CD4-positive, alpha-beta memory T cell (primary cell): ENCODE measurements around the gene HSPB7. TPM values are rescaled to one million over a fixed set of nuclear protein-coding genes. Genes with fewer than 3 reads are reported as not detected.
"Not testable (repeated sequence)": the region's sequence is repeated elsewhere in the genome, so short reads cannot be mapped to it uniquely, and the experiment has no call there.

ENCODE experiments used
- CTCF ChIA-PET: fragments of 350-600 bp; sonication (Branson Sonifier 250); formaldehyde crosslinking; loops from one replicate; lab custom pipeline; 2021; ENCODE audit warnings: inconsistent platforms; ENCODE audit not compliant: partially characterized antibody; lab: Charles Lee
- POLR2A ChIA-PET: fragments of 350-600 bp; sonication (Branson Sonifier 250); formaldehyde crosslinking; loops from one replicate; lab custom pipeline; 2021; ENCODE audit not compliant: partially characterized antibody; lab: Charles Lee
- DNase-seq, 5 donors: peaks; one replicate each; pipeline versions ENCODE4 v3.0.0 to v3.0.0-alpha.2; 2020 to 2022; ENCODE audit warnings: mixed read lengths in 1 of 5
- H3K27ac ChIP-seq: one replicate; pipeline ENCODE4 v1.7.0; 2013; ENCODE audit warnings: low read depth, low read length
- H3K27me3 ChIP-seq: 2 replicates; pipeline ENCODE4 v1.7.0; 2013; ENCODE audit warnings: mild to moderate bottlenecking, low read length, moderate library complexity; ENCODE audit not compliant: insufficient read depth
- H3K36me3 ChIP-seq: 2 replicates; pipeline ENCODE4 v1.7.0; 2013; ENCODE audit warnings: mild to moderate bottlenecking, low read length, moderate library complexity; ENCODE audit not compliant: insufficient read depth
- H3K4me1 ChIP-seq: 2 replicates; pipeline ENCODE4 v1.7.0; 2013; ENCODE audit warnings: mild to moderate bottlenecking, low read length, moderate library complexity; ENCODE audit not compliant: insufficient read depth
- H3K4me3 ChIP-seq, 2 donors: one replicate each; pipeline ENCODE4 v1.7.0; 2013; ENCODE audit warnings: low read length in 2 of 2, mild to moderate bottlenecking in 1 of 2
- H3K9me3 ChIP-seq, 2 donors: one replicate each; pipeline ENCODE4 v1.7.0; 2013; ENCODE audit warnings: low read length in 2 of 2, control low read depth in 1 of 2; ENCODE audit not compliant: control insufficient read depth in 1 of 2
- H3K27ac Mint-ChIP-seq, 7 donors: one replicate each; pipeline ENCODE4 v1.8.0; 2020 to 2021; ENCODE audit warnings: mixed read lengths in 7 of 7, mild to moderate bottlenecking in 6 of 7, inconsistent platforms in 3 of 7, moderate library complexity in 3 of 7
- H3K27me3 Mint-ChIP-seq, 2 donors: one replicate each; pipeline ENCODE4 v1.8.0; 2020 to 2021; ENCODE audit warnings: mixed read lengths in 2 of 2
- H3K36me3 Mint-ChIP-seq, 2 donors: one replicate each; pipeline ENCODE4 v1.8.0; 2020 to 2021; ENCODE audit warnings: mixed read lengths in 2 of 2, inconsistent platforms in 1 of 2, mild to moderate bottlenecking in 1 of 2
- H3K4me1 Mint-ChIP-seq, 4 donors: one replicate each; pipeline ENCODE4 v1.8.0; 2020 to 2021; ENCODE audit warnings: mixed read lengths in 4 of 4, mild to moderate bottlenecking in 1 of 4
- H3K4me3 Mint-ChIP-seq, 8 donors: one replicate each; pipeline ENCODE4 v1.8.0; 2020 to 2021; ENCODE audit warnings: mixed read lengths in 8 of 8, mild to moderate bottlenecking in 7 of 8, moderate library complexity in 6 of 8, inconsistent platforms in 3 of 8
- H3K9me3 Mint-ChIP-seq, 8 donors: one replicate each; pipeline ENCODE4 v1.8.0; 2020 to 2021; ENCODE audit warnings: mixed read lengths in 8 of 8, mild to moderate bottlenecking in 5 of 8, inconsistent platforms in 3 of 8, moderate library complexity in 1 of 8
- intact Hi-C: fragments of 100-400 bp; cut with micrococcal nuclease; formaldehyde crosslinking; loops from one replicate; pipeline ENCODE4 v1.15.1; 2023
- polyA plus RNA-seq, 2 donors: library from polyadenylated mRNA; unstranded; fragments of 300-500 nt; fragmentation: Illumina TruSeq; gene quantifications; one replicate each; pipeline ENCODE4 v1.2.3, GENCODE V29; 2021
- total RNA-seq, 2 experiments: library from RNA; stranded (reverse); gene quantifications; one replicate each; pipeline ENCODE4 v1.2.3, GENCODE V29; 2021

The HSPB7 gene
- total and polyA plus RNA-seq, 4 experiments from 2014 or later, result not detected

GRCh38 chr1:16006010-16006409, 11.8 kb downstream of the HSPB7 start:
- H3K36me3 Mint-ChIP-seq, result no peaks in the 10 kb centered on the region
- no peak overlapping the region for H3K27ac Mint-ChIP-seq
- H3K27me3 Mint-ChIP-seq, result peaks cover 0 to 7% of the 10 kb centered on the region in 2 donors
- Histone ChIP-seq H3K4me3 (no peak overlapping the region), H3K4me1 (no peaks in the 10 kb centered on the region), H3K27me3 (no peaks in the 10 kb centered on the region), H3K36me3 (no peaks in the 10 kb centered on the region), H3K9me3 (no peaks in the 10 kb centered on the region), H3K27ac (no peak overlapping the region)
- H3K9me3 Mint-ChIP-seq, result no peaks in the 10 kb centered on the region
- ChIA-PET CTCF (no interaction called here), POLR2A (no interaction called here)
- DNase-seq, result no peak
- intact Hi-C loops, result no loop called here
- H3K4me3 Mint-ChIP-seq, result no peak overlapping the region
- H3K4me1 Mint-ChIP-seq, result no peaks in the 10 kb centered on the region

GRCh38 chr1:16005597-16005996, 12.2 kb downstream of the HSPB7 start:
- Mint-ChIP-seq H3K36me3 (no peaks in the 10 kb centered on the region), H3K4me3 (no peak overlapping the region), H3K4me1 (no peaks in the 10 kb centered on the region), H3K27me3 (peaks cover 0 to 5% of the 10 kb centered on the region in 2 donors), H3K9me3 (no peaks in the 10 kb centered on the region), H3K27ac (peak overlapping the region in 1 of 7 donors; percentile 9)
- ChIA-PET CTCF (no interaction called here), POLR2A (no interaction called here)
- intact Hi-C loops, result no loop called here
- H3K9me3 ChIP-seq, result no peaks in the 10 kb centered on the region
- H3K4me1 ChIP-seq, result no peaks in the 10 kb centered on the region
- no peaks in the 10 kb centered on the region for H3K27me3 ChIP-seq
- H3K36me3 ChIP-seq, result no peaks in the 10 kb centered on the region
- no peak for DNase-seq
- no peak overlapping the region for H3K4me3 ChIP-seq
- no peak overlapping the region for H3K27ac ChIP-seq

- CTCF ChIA-PET, result interaction anchor here (2.3 kb wide), 1 partner anchor 9 kb away, joined by 9 read pairs; no protein-coding TSS in a partner anchor
- H3K27ac ChIP-seq, H3K9me3 ChIP-seq, H3K9me3 Mint-ChIP-seq, H3K27me3 ChIP-seq, H3K4me1 ChIP-seq, H3K27ac Mint-ChIP-seq, H3K36me3 ChIP-seq, H3K27me3 Mint-ChIP-seq, H3K4me1 Mint-ChIP-seq, H3K4me3 Mint-ChIP-seq, H3K36me3 Mint-ChIP-seq, DNase-seq, H3K4me3 ChIP-seq, intact Hi-C loops, POLR2A ChIA-PET: not testable (repeated sequence)
These were observed 16.6 kb downstream of the HSPB7 start for GRCh38 chr1:16001274-16001673.

GRCh38 chr1:15998929-15999328, 18.9 kb downstream of the HSPB7 start:
- H3K27ac Mint-ChIP-seq, result no peak overlapping the region
- POLR2A ChIA-PET, result no interaction called here
- intact Hi-C loops, result no loop called here
- no peak overlapping the region for H3K4me3 Mint-ChIP-seq
- Histone ChIP-seq H3K36me3 (no peaks in the 10 kb centered on the region), H3K4me3 (no peak overlapping the region), H3K27ac (no peak overlapping the region), H3K27me3 (no peaks in the 10 kb centered on the region), H3K9me3 (no peaks in the 10 kb centered on the region), H3K4me1 (no peaks in the 10 kb centered on the region)
- CTCF ChIA-PET, result interaction anchor here (2.9 kb wide), 1 partner anchor 10 kb away, joined by 13 read pairs; no protein-coding TSS in a partner anchor
- peaks cover 0 to 2% of the 10 kb centered on the region in 2 donors for H3K27me3 Mint-ChIP-seq
- no peaks in the 10 kb centered on the region for H3K36me3 Mint-ChIP-seq
- H3K4me1 Mint-ChIP-seq, result no peaks in the 10 kb centered on the region
- no peak for DNase-seq
- no peaks in the 10 kb centered on the region for H3K9me3 Mint-ChIP-seq

- intact Hi-C loops, result no loop called here
These were observed 20.1 kb downstream of the HSPB7 start for GRCh38 chr1:15997637-15998280.

GRCh38 chr1:15997076-15997585, 20.7 kb downstream of the HSPB7 start:
- DNase-seq, result no peak
- H3K36me3 Mint-ChIP-seq, result no peaks in the 10 kb centered on the region
- CTCF ChIA-PET, result interaction anchor here (0.6 to 2.9 kb wide), 4 partner anchors 12 to 205 kb away, joined by 3 to 13 read pairs (median 4); no protein-coding TSS in a partner anchor
- Histone ChIP-seq H3K4me1 (no peaks in the 10 kb centered on the region), H3K4me3 (no peak overlapping the region), H3K27me3 (no peaks in the 10 kb centered on the region), H3K9me3 (no peaks in the 10 kb centered on the region), H3K27ac (no peak overlapping the region), H3K36me3 (no peaks in the 10 kb centered on the region)
- H3K4me3 Mint-ChIP-seq, result no peak overlapping the region
- no peaks in the 10 kb centered on the region for H3K9me3 Mint-ChIP-seq
- intact Hi-C loops, result no loop called here
- POLR2A ChIA-PET, result interaction anchor here (0.8 kb wide), 1 partner anchor 21 kb away, joined by 3 read pairs; the partner anchor contains the start of gene ZBTB17
- H3K27me3 Mint-ChIP-seq, result peaks cover 0 to 2% of the 10 kb centered on the region in 2 donors
- H3K27ac Mint-ChIP-seq, result no peak overlapping the region
- H3K4me1 Mint-ChIP-seq, result no peaks in the 10 kb centered on the region

More at GRCh38 chr1:15997637-15998280, 20.1 kb downstream of the HSPB7 start:
- no peaks in the 10 kb centered on the region for H3K27me3 ChIP-seq
- H3K4me3 Mint-ChIP-seq, result no peak overlapping the region
- H3K27ac Mint-ChIP-seq, result peak overlapping the region in 2 of 7 donors; percentile 23 to 32
- no peaks in the 10 kb centered on the region for H3K36me3 Mint-ChIP-seq
- no peak overlapping the region for H3K27ac ChIP-seq
- no peak for DNase-seq
- no peaks in the 10 kb centered on the region for H3K36me3 ChIP-seq
- CTCF ChIA-PET, result interaction anchor here (0.6 to 2.9 kb wide), 5 partner anchors 11 to 206 kb away, joined by 3 to 13 read pairs (median 4); no protein-coding TSS in a partner anchor
- H3K9me3 Mint-ChIP-seq, result no peaks in the 10 kb centered on the region
- H3K9me3 ChIP-seq, result no peaks in the 10 kb centered on the region
- POLR2A ChIA-PET, result interaction anchor here (0.8 kb wide), 1 partner anchor 22 kb away, joined by 3 read pairs; the partner anchor contains the start of gene ZBTB17
- no peaks in the 10 kb centered on the region for H3K4me1 Mint-ChIP-seq
- H3K4me1 ChIP-seq, result no peaks in the 10 kb centered on the region
- H3K27me3 Mint-ChIP-seq, result peaks cover 0 to 2% of the 10 kb centered on the region in 2 donors
- no peak overlapping the region for H3K4me3 ChIP-seq

- intact Hi-C loops, result loop anchor here (1.0 kb wide), 3 partner anchors 179 to 202 kb away; no protein-coding TSS in a partner anchor
- H3K27ac ChIP-seq, result no peak overlapping the region
- no peak overlapping the region for H3K4me3 Mint-ChIP-seq
- no peak overlapping the region for H3K4me3 ChIP-seq
- peak overlapping the region in 2 of 7 donors; percentile 10 to 61 for H3K27ac Mint-ChIP-seq
- DNase-seq, result peak in 3 of 5 donors; percentile 26 to 50 (median 32)
- H3K36me3 ChIP-seq, result no peaks in the 10 kb centered on the region
- H3K27me3 Mint-ChIP-seq, result peaks cover 0 to 2% of the 10 kb centered on the region in 2 donors
- CTCF ChIA-PET, result interaction anchor here (1.0 to 2.6 kb wide), 5 partner anchors 9 to 192 kb away, joined by 3 to 17 read pairs (median 3); partner anchors contain the start of gene SRARP
- H3K4me1 Mint-ChIP-seq, result no peaks in the 10 kb centered on the region
- no peaks in the 10 kb centered on the region for H3K9me3 Mint-ChIP-seq
- H3K27me3 ChIP-seq, result no peaks in the 10 kb centered on the region
- no peaks in the 10 kb centered on the region for H3K4me1 ChIP-seq
- POLR2A ChIA-PET, result no interaction called here
- no peaks in the 10 kb centered on the region for H3K36me3 Mint-ChIP-seq
- no peaks in the 10 kb centered on the region for H3K9me3 ChIP-seq
These were observed 23.1 kb downstream of the HSPB7 start for GRCh38 chr1:15994590-15995351.
